Measurements from ENCODE around the gene ADRA2B.

Gene ADRA2B

GRCh38 chr2:96097441-96097840 lies 18.9 kb downstream of the ADRA2B start:
- no peak for DNase-seq (ENCODE audit: low read depth in 2 of 2)
- TF ChIP-seq, protein P1, sequence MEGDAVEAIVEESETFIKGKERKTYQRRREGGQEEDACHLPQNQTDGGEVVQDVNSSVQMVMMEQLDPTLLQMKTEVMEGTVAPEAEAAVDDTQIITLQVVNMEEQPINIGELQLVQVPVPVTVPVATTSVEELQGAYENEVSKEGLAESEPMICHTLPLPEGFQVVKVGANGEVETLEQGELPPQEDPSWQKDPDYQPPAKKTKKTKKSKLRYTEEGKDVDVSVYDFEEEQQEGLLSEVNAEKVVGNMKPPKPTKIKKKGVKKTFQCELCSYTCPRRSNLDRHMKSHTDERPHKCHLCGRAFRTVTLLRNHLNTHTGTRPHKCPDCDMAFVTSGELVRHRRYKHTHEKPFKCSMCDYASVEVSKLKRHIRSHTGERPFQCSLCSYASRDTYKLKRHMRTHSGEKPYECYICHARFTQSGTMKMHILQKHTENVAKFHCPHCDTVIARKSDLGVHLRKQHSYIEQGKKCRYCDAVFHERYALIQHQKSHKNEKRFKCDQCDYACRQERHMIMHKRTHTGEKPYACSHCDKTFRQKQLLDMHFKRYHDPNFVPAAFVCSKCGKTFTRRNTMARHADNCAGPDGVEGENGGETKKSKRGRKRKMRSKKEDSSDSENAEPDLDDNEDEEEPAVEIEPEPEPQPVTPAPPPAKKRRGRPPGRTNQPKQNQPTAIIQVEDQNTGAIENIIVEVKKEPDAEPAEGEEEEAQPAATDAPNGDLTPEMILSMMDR (IDR thresholded peaks at IDR 0.05; ENCODE audit: low read depth, low read length): no peak
- no peak overlapping the region for H3K4me3 ChIP-seq (replicated peaks in 1 of 2; ENCODE audit: low read depth in 2 of 2, low read length in 2 of 2)

- no peak overlapping the region for H3K4me3 ChIP-seq (replicated peaks in 1 of 2; ENCODE audit: low read depth in 2 of 2, low read length in 2 of 2)
- TF ChIP-seq, protein P1 (IDR thresholded peaks at IDR 0.05; ENCODE audit: low read depth, low read length): no peak
- DNase-seq (ENCODE audit: low read depth in 2 of 2): no peak
Measured at GRCh38 chr2:96095116-96095636, 21.2 kb downstream of the ADRA2B start.

GRCh38 chr2:96093528-96093927 lies 22.8 kb downstream of the ADRA2B start:
- TF ChIP-seq, protein P1 (IDR thresholded peaks at IDR 0.05; ENCODE audit: low read depth, low read length): no peak
- no peak overlapping the region for H3K4me3 ChIP-seq (replicated peaks in 1 of 2; ENCODE audit: low read depth in 2 of 2, low read length in 2 of 2)
- DNase-seq (ENCODE audit: low read depth in 2 of 2): no peak

GRCh38 chr2:96092951-96093350 lies 23.4 kb downstream of the ADRA2B start:
- no peak overlapping the region for H3K4me3 ChIP-seq (replicated peaks in 1 of 2; ENCODE audit: low read depth in 2 of 2, low read length in 2 of 2)
- no peak for DNase-seq (ENCODE audit: low read depth in 2 of 2)
- TF ChIP-seq, protein P1 (IDR thresholded peaks at IDR 0.05; ENCODE audit: low read depth, low read length): no peak

GRCh38 chr2:96092573-96092877 lies 23.8 kb downstream of the ADRA2B start:
- TF ChIP-seq, protein P1 (IDR thresholded peaks at IDR 0.05; ENCODE audit: low read depth, low read length): no peak
- no peak overlapping the region for H3K4me3 ChIP-seq (replicated peaks in 1 of 2; ENCODE audit: low read depth in 2 of 2, low read length in 2 of 2)
- no peak for DNase-seq (ENCODE audit: low read depth in 2 of 2)

- no peak for DNase-seq (ENCODE audit: low read depth in 2 of 2)
- TF ChIP-seq, protein P1 (IDR thresholded peaks at IDR 0.05; ENCODE audit: low read depth, low read length): no peak
- H3K4me3 ChIP-seq (replicated peaks in 1 of 2; ENCODE audit: low read depth in 2 of 2, low read length in 2 of 2): no peak overlapping the region
Measured at GRCh38 chr2:96091711-96092572, 24.4 kb downstream of the ADRA2B start.

All from cardiac fibroblast (primary cell).